Lung (tissue), 12 donors: ENCODE results near the gene GBX2. TPM values are rescaled to one million over a fixed set of nuclear protein-coding genes. Genes with fewer than 3 reads are reported as not detected.

ENCODE experiments used
- ATAC-seq: fragments of 200-7000 bp; cut with Tn5 transposase; one replicate; pipeline ENCODE4 v1.9.1; 2020; ENCODE audit warnings: moderate number of reproducible peaks; ENCODE audit not compliant: insufficient read depth, low FRiP score
- DNase-seq, 3 donors: peaks; one replicate each; pipeline ENCODE4 v3.0.0-alpha.2; 2013 to 2017
- H3K27ac ChIP-seq, 2 donors: one replicate each; pipeline ENCODE4 v1.5.1; 2013; ENCODE audit warnings: mild to moderate bottlenecking in 2 of 2, moderate library complexity in 2 of 2, control low read depth in 1 of 2, inconsistent platforms in 1 of 2, low read depth in 1 of 2, low read length in 1 of 2
- H3K27me3 ChIP-seq, 3 donors: one replicate each; pipeline ENCODE4 v1.5.1; 2013; ENCODE audit warnings: low read length in 2 of 3; ENCODE audit not compliant: control insufficient read depth in 3 of 3, insufficient read depth in 3 of 3
- H3K36me3 ChIP-seq, 4 donors: one replicate each; pipeline ENCODE4 v1.5.1; 2013; ENCODE audit warnings: low read length in 4 of 4, mild to moderate bottlenecking in 1 of 4, moderate library complexity in 1 of 4; ENCODE audit not compliant: control insufficient read depth in 4 of 4, insufficient read depth in 4 of 4
- H3K4me1 ChIP-seq, 5 donors: one replicate each; pipeline ENCODE4 v1.5.1; 2013; ENCODE audit warnings: low read length in 5 of 5, mild to moderate bottlenecking in 2 of 5, moderate library complexity in 1 of 5; ENCODE audit not compliant: control insufficient read depth in 5 of 5, insufficient read depth in 5 of 5
- H3K4me3 ChIP-seq: one replicate; pipeline ENCODE4 v1.5.1; 2013; ENCODE audit warnings: mild to moderate bottlenecking, control low read depth, moderate library complexity
- H3K9ac ChIP-seq, 2 donors: one replicate each; pipeline ENCODE4 v1.5.1; 2013; ENCODE audit warnings: low read length in 2 of 2, control low read depth in 1 of 2; ENCODE audit not compliant: insufficient read depth in 1 of 2
- H3K9me3 ChIP-seq, 4 donors: one replicate each; pipeline ENCODE4 v1.5.1; 2013; ENCODE audit warnings: low read length in 3 of 4, mild to moderate bottlenecking in 1 of 4, moderate library complexity in 1 of 4; ENCODE audit not compliant: control insufficient read depth in 4 of 4, insufficient read depth in 3 of 4
- CTCF ChIP-seq: IDR thresholded peaks from 2 replicates; pipeline ENCODE4 v1.5.1; 2012; ENCODE audit warnings: mild to moderate bottlenecking; ENCODE audit errors: control extremely low read depth, extremely low read depth
- WGBS, 2 donors: extraction: QIAGEN DNeasy Blood & Tissue Kit; methylation state at CpG; one replicate each; pipeline ENCODE4 v1.1.7; 2013; 5-methylcytosine and 5-hydroxymethylcytosine counted together
- polyA plus RNA-seq, 2 donors: library from polyadenylated mRNA; stranded (reverse); fragments of 200-250 nt; gene quantifications; one replicate each; pipeline ENCODE4 v1.2.1, GENCODE V29; 2013
- total RNA-seq, 2 donors: library from RNA; depleted of rRNA in 1 of 2; stranded (reverse); fragments of >200 nt in 1 of 2; gene quantifications; one replicate each; pipeline ENCODE4 v1.2.1, GENCODE V29; 2014 to 2021
- donor health status: control.
- donor health status: control.
- donor health status: Bipolar disorder and iron deficiency.
- donor health status: healthy.
- donor health status: DM: yes; HTN: yes; CAD: no.

GBX2 gene
- total and polyA plus RNA-seq, 4 donors = 0.17 TPM; not detected in 3

GRCh38 chr2:236210536-236210935 lies 42.4 kb upstream of the GBX2 start:
- WGBS, 2 donors = 73 to 75% methylated on average over 8 of the region's 8 CpGs
- no peak for ATAC-seq
- no peak for DNase-seq
- Histone ChIP-seq H3K27ac (no peak overlapping the region), H3K27me3 (peaks cover 7 to 16% (median 15%) of the 10 kb centered on the region in 3 donors), H3K4me1 (no peaks in the 10 kb centered on the region), H3K4me3 (no peak overlapping the region), H3K9me3 (peaks cover 0 to 4% (median 3%) of the 10 kb centered on the region in 4 donors), H3K9ac (no peak overlapping the region), H3K36me3 (no peaks in the 10 kb centered on the region)
- no peak for TF ChIP-seq CTCF

DNA sequence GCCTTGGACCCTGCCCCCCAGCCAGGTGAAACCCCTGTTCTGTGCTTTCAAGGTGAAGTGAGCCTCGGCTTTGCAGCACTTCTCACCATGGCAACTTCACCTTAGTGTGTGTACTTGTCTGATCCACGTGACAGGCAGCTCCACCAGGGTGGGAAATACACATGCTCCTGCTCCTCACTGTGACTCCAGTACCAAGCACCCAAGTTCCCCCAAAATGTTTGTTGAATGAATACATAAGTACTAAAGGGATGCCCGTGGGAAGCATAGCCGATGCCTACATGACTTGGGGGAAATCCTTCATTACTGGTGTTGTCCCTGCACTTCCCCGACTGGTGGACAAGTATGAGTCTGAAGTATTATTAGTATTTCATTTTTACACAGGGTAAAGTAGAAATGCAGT lies 41.8 kb upstream of the GBX2 start:
- DNase-seq = peak in 2 of 3 donors; percentile 8 to 28
- H3K27me3 ChIP-seq = peaks cover 7 to 16% (median 15%) of the 10 kb centered on the region in 3 donors
- H3K4me1 ChIP-seq = no peaks in the 10 kb centered on the region
- H3K36me3 ChIP-seq = no peaks in the 10 kb centered on the region
- WGBS, 2 donors = 77 to 86% methylated on average over 5 of the region's 5 CpGs
- H3K9ac ChIP-seq = no peak overlapping the region
- H3K4me3 ChIP-seq = no peak overlapping the region
- ATAC-seq = no peak
- H3K27ac ChIP-seq = no peak overlapping the region
- H3K9me3 ChIP-seq = peaks cover 0 to 6% (median 3%) of the 10 kb centered on the region in 4 donors
- no peak for TF ChIP-seq CTCF

GRCh38 chr2:236209535-236209934 lies 41.3 kb upstream of the GBX2 start:
- TF ChIP-seq CTCF = no peak
- peaks cover 0 to 8% (median 5%) of the 10 kb centered on the region in 4 donors for H3K9me3 ChIP-seq
- no peak overlapping the region for H3K9ac ChIP-seq
- ATAC-seq = no peak
- no peaks in the 10 kb centered on the region for H3K4me1 ChIP-seq
- DNase-seq = no peak
- peaks cover 5 to 15% (median 13%) of the 10 kb centered on the region in 3 donors for H3K27me3 ChIP-seq
- no peak overlapping the region for H3K27ac ChIP-seq
- no peaks in the 10 kb centered on the region for H3K36me3 ChIP-seq
- no peak overlapping the region for H3K4me3 ChIP-seq
- 61 to 74% methylated on average over 6 of the region's 6 CpGs for WGBS, 2 donors
